ENCODE measurements around the gene MGAM2.
"Not testable (repeated sequence)": the region's sequence is repeated elsewhere in the genome, so short reads cannot be mapped to it uniquely, and the experiment has no call there.

MGAM2 gene

GRCh38 chr7:142111499-142111898 is at the start of gene MGAM2:
MGAM2 (plus strand) TSS chr7:142111718; CDS start chr7:142116874, 5,156 bp downstream.
- DNase-seq, result no peak

DNA sequence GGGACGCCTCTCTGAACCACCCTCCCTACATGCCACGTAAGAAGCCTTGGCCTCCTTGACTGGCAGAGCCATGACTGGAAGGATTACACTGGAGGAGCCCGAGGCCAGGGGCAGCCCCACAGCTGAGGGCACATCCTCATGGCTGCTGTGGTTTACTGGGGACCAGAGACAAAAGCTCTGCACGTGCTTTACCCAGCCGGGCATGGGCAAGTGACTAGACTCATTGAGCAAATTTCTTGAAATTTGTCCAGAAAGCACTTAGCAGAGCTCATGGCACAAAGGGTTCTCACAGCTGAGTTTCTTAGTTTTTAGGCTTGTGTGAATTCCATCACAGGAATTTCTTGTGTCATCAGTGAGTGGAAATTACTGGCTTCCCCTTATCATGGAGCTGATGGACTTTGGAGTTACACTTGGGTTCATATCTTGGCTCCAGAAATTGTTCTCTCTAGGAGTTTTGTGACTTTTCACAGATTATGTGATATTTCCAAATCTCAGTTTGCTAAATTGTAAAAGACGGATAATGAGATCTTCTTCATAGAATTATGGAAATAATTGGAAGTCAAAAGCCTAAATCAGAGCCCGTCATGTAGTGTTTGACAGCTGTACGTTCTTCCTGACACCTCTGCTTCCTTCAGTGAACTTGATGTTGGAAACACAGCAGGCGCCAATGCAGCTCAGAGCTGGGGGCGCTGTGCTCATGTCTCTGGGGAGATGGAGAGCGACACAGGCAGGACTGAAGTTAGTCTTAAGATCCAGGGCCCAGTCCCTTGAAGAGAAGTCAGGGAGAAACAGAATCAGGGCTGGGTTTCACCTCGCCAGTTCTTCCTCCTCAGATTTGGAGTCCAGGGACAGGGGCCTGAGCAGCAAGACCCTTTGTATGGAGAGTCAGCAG is 47.7 kb upstream of the MGAM2 start:
- no peak for DNase-seq

- no peak for DNase-seq
Measured at GRCh38 chr7:142066536-142066935, 45.0 kb upstream of the MGAM2 start.

DNA sequence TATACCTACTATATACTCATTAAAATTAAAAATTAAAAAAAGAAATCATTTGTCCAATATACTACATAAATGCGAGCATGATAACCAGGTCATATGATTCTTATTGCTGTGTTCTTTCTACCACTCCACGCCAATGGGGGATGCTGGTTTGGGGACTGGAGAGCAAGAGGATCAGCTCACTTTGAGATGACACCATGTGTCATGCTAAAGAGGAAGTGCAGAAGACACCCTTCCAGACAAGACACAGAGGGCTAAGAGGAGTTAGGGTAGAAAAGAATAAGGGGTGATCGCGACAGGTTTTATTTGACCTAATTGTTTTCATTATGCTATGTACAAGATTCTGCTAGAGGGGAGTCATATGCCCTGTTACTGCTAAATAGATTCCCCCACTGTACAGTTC is 33.8 kb upstream of the MGAM2 start:
- no peak for DNase-seq

- no peak for DNase-seq
Measured at GRCh38 chr7:142083605-142084004, 27.9 kb upstream of the MGAM2 start.

DNA sequence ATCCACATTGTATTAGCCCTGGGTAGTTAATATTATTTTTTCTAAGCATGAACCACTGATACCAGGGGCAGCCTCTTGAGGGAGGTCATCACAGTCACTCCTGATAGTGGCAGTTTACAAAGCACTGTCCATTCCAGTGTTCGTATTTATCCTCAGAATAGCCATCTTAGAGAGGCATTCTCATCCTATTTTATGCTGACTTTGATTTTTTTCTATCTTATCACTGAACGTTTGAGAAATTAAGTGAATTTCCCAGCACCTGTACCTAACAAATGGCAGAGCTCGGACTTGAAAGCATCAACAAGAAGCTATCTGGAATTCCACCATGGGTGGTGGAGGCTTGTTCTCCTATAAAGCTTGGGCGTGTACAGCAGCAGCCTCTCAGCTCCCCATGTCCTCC is 26.1 kb upstream of the MGAM2 start:
- DNase-seq, result no peak

DNA sequence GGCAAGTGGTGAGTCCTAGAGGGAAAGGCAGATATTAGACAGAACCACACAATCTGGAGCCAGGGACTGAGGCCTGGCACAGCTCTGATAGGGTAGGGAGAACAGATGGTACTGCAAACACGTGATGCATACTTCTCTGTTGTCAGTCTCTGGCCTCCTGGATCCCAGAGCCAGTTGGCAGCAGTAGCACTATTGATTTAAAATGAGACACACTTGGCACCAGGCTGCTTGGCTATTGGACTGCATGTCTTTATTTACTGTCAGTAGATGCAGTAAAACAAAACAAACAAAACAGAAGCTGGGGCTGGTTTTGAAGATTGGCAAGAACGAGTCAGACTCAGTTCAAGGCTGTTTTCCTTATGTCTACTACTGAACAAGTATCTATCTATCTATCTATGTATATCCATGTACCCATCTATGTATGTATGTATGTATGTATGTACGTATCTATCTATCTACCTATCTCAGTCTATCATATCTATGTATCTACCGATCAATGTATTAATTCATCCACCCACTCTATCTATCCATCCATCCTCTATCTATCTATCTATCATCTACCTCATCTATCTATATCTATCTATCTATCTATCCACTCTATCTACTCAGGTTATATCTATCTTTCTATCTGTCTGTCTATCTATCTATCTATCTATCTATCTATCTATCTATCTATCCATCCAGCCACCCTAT is 23.4 kb upstream of the MGAM2 start:
- DNase-seq, result no peak

DNA sequence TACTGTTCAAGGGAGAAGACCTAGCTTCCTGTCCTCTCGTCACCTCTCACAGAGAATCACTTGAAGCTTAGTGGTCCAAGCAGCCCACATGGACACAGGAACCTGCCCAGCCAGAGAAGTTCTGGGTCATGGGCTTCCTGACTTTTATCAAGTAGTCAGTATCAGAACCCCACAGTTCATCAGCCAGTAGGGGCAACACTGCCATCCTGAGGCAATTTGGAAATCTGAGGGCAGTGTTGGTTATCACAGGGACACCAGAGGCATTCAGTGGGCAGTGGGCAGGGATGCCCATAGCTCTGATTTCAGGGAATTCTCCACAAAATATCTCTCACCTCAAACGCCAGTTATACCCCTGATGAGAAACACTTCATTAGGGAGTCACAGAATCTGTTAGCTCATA is 22.5 kb upstream of the MGAM2 start:
- DNase-seq, result no peak

DNA sequence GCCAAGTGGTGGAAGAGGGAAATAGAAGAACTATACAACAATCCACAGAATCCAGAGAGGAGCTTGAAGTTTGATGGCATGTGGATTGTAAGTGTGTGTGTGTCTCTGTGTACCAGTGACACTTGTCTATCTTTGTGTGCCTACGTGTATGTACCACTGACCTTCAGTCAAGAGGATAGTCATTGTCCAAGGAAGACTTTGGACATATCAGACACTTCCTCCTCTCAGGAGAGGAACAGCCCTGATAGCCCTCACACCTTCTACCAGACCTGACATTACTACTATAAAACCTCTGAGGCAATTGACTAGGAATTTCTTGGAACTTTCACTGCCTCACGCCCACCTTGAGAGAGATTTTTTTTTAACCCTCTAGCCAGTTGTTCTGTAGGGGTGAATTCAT is 19.6 kb upstream of the MGAM2 start:
- DNase-seq, result no peak

GRCh38 chr7:142094861-142095260 is 16.7 kb upstream of the MGAM2 start:
- no peak for DNase-seq

DNA sequence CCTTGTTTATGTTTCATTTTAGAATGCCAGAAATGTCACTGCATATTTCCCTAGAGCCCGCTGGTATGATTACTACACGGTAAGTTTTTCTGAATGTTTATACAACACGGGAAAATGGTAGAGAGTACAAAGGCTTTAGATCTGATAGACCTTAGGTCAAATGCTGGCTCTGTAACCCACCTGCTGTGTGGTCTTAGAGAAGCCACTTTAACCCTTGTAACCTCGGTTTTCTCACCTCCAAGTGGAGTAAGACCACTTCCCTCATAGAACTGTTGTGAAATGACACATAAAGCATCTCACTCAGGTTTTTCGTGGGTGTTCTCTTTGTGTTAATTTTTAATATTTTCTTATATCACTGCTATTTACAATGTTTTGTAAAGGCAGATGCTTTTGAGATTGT is 13.9 kb upstream of the MGAM2 start:
- no peak for DNase-seq

GRCh38 chr7:142098004-142098403 is 13.5 kb upstream of the MGAM2 start:
- DNase-seq, result no peak

GRCh38 chr7:142099347-142099746 is 12.2 kb upstream of the MGAM2 start:
- DNase-seq, result not testable (repeated sequence)

DNA sequence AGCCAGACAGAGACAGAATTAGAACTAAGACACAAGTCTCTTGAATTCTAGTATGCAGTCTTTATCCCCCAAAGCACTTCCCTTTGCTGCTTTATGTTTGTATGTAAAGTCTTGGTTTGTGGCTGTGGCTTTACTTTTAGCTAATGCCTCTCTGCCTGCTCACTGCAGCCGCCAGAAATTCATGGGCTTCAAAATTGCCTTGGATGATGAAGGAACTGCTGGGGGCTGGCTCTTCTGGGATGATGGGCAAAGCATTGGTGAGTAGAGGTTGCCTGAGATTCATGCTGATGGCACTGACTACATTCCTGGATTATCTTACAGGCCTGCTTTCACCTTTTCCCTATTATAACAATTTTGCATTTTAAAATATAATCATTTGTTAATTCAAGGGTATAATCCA is 10.9 kb upstream of the MGAM2 start:
- DNase-seq, result no peak

DNA sequence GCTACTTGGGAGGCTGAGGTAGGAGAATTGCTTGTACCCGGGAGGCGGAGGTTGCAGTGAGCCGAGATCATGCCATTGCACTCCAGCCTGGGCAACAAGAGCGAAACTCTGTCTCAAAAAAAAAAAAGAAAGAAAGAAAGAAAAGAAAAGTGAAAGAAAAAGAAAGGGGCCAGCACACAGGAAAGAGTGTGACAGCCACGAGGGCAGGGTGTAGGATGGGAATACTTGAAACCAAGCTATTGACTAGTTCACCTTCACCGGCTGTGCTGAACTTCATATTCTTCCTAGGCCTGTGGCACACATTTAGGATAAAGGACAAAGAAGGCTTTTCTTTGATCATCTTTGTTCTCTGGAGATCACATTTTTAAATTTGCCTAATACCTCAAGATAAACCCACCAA is 9.7 kb upstream of the MGAM2 start:
- not testable (repeated sequence) for DNase-seq

- no peak for DNase-seq
Measured at GRCh38 chr7:142104550-142105527, 6.7 kb upstream of the MGAM2 start.

DNA sequence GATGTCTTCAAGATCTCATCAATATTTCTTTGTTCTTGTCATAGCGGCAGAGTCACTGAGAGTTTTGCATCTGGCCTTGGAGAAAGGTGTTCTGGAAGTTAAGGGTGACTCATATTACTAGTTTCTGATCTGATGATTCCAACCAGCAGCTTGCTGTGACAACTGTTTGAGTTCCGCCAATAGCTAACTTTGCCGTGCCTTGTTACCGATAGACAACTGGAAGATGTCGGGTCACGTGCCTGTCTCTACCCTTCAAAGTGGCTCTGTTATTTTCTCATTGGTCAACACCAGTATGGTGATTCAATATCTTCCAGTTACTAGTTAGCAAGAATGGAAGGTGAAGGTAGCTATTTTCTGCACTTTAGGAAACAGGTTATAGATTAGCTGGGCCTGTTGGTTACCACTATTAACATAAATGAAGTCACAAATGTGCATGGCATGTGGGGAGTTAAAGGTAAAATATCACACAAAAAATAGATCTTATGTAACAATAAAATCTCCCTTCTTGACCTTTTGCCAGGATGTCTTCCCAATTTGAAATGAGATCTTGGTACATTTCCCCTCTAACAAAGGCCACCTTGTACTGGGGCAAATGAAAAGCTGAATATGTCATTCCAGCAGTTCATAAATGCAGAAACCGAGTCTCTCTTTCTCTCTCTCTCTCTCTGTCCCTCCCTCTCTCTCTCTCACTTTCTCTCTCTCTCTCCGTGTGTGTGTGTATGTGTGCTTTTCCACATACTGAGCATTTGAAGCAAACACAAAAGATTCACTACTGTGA is 2.6 kb upstream of the MGAM2 start:
- no peak for DNase-seq

DNA sequence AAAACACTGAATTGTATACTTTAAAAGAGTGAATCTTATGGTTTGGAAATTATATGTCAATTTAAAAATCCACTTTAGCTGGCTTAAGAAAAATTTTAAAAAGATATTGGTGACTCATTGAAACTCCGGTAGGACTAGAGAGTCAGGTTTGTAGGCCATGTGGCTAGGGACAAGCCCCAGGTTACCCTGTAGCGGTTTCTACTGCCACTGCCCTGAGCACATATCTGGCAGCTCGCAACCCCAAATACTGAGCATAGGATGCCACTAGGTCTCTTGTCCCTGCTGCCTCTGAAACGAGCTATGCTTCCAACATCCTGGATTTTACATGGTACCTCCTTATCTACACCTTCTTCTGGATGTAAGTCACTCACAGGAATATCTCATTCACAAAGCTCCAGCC is 1.4 kb upstream of the MGAM2 start:
- no peak for DNase-seq

DNA sequence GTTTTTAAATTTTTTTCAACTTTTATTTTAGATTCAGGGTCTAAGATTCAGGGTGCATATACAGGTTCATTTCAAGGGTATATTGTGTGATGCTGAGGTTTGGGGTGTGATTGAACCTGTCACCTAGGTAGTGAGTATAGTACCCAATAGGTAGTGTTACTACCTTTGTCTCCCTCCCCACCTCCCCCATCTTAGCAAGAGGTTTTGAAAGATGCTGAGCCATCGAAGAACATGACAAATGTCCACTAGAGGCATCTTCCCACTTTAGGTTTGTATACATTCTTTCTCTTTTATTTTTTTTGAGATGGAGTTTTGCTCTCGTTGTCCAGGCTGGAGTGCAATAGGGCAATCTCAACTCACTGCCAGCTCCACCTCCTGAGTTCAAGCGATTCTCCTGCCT is 880 bp upstream of the MGAM2 start:
- DNase-seq, result no peak

- DNase-seq, result no peak
Measured at GRCh38 chr7:142112086-142112485, 568 bp downstream of the MGAM2 start.

GRCh38 chr7:142114207-142114606 is 2.7 kb downstream of the MGAM2 start:
- no peak for DNase-seq

GRCh38 chr7:142120524-142120923 is 9.0 kb downstream of the MGAM2 start:
- DNase-seq, result no peak
